ENCODE measurements around the gene FBXO44. TPM values are rescaled to one million over a fixed set of nuclear protein-coding genes. Genes with fewer than 3 reads are reported as not detected.
A peak's percentile ranks its signal among the peaks of the same experiment; 100 is the strongest.

FBXO44 gene
- polyA plus RNA-seq, 4 donors = 15.5 to 19.6 (median 15.9) TPM

DNA sequence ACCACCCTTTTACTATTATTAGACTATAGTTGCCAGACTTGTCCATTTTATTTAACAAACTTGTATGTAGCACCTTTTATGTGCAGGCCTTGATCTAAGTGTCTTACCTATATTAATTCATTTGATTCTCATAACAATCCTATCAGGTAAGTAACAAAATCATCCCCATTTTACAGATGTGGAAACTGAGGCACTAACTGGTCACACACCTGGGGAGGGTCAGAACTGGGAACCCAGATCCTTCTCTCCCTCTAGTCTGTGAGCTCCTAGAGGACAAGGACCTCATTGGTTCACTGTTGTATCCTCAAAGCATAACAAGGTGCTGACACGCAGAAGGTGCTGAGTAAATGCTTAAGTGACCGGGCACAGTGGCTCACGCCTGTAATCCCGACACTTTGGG, 15.3 kb upstream of the FBXO44 start:
- DNase-seq (ENCODE audit: low read depth in 4 of 4, low spot score in 3 of 4) = no peak

DNA sequence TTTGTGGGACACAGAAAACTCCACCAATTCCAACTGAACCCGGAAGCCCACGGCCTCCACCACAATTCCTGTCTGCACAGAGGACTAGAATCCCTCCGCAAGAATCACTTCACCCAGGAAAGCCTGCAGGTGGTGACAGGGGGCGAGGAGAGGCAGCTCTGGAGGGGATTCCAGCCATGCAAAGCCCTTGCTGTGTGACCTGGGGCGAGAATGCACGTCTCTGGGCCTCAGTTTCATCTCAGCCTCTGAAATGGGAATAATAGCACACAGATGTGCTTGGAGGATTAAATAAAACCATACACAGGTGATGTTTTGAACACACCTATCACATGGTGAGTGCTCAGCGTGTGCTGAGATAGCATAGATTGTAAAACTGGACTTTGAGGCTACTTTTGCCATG, 14.6 kb upstream of the FBXO44 start:
- DNase-seq (ENCODE audit: low read depth in 4 of 4, low spot score in 3 of 4) = no peak

DNA sequence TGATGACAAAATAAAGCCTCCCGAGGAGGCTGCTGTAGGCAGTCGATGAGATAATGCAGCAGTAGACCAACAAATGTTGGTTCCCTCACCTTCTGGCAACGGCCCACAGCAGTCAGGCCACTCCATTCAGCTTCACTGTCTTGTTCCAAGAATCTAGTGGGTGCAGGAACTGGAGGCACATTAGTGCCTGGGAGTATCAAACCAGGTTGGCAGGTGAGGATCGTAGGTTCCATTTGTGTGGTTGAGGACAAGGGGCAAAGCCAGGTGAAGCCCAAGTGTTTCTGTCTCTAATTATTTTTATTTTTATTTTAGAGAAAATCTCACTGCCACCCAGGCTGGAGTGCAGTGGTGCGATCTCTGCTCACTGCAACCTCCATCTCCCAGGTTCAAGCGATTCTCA, 13.7 kb upstream of the FBXO44 start:
- no peak for DNase-seq (ENCODE audit: low read depth in 4 of 4, low spot score in 3 of 4)

DNA sequence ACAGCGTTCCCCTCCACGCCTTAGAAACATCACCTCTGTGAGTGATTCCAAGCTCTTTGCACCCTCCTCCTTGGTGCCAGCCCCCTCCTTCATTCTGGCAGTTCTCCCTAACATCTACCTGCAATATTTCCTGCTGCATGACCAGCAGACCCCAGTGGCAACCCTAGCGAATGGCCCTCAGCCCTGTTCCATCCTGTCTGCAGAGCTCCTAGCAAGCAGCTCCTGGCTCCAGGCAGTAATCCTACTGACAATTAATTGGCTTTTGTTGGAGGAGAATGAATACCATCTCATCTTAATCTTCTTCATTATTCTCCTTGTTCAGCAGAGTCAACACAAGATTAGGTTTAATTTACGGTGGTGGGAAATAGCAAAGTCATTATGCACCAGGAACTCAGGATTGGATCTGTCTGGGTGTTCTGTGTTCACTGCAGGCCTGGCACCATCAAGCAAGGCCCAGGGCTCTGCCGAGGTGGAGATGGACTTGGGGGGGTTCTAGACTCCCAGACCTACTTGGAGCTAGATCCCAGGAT, 12.8 kb upstream of the FBXO44 start:
- no peak for DNase-seq (ENCODE audit: low read depth in 4 of 4, low spot score in 3 of 4)

DNA sequence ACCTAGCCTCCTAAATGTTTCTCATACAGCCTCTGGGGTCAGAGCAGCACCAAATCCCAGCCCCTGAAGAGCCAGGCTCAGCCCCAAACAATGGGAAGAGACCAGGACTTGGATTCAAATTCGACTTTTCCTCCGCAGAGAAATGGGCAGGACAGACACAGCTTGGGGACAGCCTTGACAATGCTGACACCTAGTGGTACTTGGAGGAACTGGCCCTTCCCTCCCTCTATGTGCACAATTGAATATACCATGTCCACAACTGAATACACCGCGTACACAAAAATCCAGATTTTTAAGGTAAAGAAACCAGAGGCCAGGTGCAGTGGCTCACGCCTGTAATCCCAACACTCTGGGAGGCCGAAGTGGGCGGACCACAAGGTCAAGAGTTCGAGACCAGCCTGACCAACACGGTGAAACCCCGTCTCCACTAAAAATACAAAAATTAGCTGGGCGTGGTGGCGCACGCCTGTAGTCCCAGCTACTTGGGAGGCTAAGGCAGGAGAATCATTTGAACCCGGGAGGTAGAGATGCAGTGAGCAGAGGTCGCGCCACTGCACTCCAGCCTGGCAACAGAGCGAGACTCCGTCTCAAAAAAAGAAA, 12.2 kb upstream of the FBXO44 start:
- DNase-seq (ENCODE audit: low read depth in 4 of 4, low spot score in 3 of 4) = peak in 1 of 4 donors; percentile 51

DNA sequence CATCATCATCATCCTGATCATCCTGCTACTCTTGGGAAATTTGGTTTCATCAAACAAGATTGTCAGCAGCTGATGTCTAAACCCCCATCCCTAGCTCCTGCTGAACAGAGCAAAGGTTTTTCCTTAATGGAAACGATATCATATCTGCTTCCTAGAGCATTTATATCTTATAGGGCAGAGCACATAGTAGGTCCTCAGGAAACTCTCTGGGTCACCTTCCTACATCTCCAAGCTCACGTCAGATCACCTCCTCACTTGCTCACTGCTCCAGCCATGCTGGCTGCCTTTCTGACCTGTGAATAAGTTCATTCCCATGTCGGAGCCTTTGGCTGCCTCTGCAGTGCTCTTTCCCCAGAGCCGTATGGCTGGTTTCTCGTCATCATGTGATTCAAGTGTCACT, 10.9 kb upstream of the FBXO44 start:
- DNase-seq (ENCODE audit: low read depth in 4 of 4, low spot score in 3 of 4) = no peak

DNA sequence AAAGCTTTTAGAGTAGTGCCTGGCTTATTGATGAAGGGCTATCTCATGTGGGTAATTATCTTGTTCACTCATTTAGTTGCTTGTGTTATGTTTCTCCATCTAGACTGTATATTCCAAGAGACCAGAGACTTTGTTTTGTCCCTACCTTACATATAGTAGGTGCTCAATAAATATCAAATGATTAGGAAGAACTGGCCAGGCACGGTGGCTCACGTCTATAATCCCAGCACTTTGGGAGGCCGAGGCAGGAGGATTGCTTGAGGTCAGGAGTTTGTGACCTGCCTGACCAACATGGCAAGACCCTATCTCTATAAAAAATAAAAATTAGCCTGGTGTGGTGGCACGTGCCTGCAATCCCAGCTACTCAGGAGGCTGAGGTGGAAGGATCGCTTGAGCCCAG, 9.4 kb upstream of the FBXO44 start:
- no peak for DNase-seq (ENCODE audit: low read depth in 4 of 4, low spot score in 3 of 4)

DNA sequence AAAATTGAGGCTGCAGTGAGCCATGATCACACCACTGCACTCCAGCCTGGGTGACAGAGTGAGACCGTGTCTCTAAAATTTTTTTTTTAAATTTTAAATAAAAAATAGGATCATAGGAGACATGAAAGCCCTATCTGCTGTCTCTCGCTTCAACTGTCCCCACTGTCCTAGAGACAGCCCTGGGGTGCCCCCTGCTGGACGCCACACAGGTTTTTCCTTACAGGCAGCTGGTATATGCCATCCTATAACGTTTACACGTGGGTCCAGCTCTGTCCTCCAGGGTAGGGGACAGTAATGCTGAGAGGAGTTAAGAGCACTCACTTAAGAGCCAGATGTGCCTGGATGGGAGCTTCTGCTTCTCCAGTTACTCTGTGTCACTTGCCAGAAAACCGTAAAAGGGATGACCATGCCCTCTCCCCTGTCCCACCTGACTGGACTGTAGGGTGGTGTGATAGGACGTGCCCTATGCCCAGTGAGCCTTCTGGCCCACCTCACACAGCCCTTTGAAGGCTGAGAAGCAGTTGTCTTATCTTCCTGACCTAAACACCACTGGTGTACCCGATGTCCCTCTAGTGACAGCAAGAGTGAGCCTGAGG, 8.9 kb upstream of the FBXO44 start:
- DNase-seq (ENCODE audit: low read depth in 4 of 4, low spot score in 3 of 4) = peak in 2 of 4 donors; percentile 54 to 57

DNA sequence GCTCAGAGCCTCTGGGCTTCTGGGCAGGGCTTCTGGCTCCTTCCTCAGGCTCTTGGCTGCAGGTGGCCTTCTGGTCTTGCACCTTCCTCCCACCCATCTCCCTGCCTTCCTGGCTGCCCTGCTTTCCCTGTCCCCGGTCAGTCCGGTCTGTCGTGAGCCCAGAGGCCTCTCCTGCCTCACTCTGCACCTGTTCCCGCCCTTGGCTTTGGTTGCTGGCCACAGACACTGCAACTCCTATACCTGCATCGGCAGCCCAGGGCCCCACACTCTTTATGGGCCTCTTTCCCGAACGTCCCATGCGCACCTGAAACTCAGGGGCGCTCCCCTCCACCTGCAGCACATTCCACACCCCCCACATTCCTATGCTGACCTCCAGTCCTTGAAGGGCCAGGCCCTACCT, 8.4 kb upstream of the FBXO44 start:
- no peak for DNase-seq (ENCODE audit: low read depth in 4 of 4, low spot score in 3 of 4)

DNA sequence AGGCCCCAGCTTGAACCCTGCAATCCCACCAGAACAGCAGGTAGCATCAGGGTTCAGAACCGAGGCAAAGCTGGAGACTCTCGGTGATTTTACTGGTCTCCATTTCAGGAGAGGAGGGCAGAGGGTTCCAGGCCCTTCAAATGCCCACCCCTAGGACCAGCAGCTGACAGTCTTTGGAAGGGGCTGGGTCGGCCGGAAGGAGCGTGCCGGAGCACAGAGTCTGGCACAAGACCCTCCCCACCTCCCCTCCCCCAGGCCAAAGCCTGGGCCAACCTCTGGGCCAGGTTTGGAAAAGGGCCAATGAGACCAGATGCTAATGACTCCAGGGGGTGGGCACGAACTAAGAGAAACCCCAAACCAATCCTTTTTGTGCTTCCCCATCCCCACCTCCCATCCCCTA, 7.3 kb upstream of the FBXO44 start:
- DNase-seq (ENCODE audit: low read depth in 4 of 4, low spot score in 3 of 4) = no peak

DNA sequence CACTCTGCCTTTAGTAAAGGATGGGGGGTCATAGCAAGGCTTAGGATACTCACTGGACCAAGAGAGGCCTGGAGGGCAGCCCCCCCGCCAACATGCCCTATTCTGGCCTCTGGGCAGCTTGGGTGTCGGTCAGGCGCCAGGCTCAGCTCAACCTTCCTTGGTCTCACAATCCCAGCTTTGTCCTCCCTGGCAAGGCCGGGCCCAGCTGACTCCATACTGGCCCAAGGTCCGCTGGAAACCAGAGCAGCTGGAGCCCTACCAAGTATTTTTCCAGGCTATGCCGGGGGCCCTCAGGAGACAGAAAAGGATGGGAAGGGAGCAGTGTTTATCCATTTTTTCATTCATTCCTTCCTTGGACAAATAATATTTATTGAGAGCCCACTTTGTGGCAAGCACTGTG, 6.6 kb upstream of the FBXO44 start:
- DNase-seq (ENCODE audit: low read depth in 4 of 4, low spot score in 3 of 4) = no peak

DNA sequence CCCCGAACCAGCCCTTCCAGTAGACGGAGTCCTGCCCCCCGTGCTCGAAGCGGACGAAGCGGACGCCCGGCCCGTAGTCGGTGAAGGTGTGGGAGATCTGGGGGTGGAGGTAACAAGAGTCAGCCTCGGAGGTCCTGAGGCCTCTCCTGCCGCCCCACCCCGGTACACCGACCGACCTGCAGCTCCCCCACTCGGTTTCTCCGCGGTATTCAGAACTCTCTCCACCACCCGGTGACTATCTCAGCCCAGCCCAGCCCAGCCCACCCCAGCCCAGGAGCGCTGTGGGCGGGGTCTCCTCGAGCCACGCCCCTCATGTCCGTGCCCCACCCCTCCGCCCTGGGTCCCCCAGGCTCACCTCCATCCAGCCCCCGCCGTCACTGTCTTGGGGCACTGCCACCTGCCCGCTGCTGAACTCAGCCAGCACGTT, 5.9 kb upstream of the FBXO44 start:
- DNase-seq (ENCODE audit: low read depth in 4 of 4, low spot score in 3 of 4) = no peak

DNA sequence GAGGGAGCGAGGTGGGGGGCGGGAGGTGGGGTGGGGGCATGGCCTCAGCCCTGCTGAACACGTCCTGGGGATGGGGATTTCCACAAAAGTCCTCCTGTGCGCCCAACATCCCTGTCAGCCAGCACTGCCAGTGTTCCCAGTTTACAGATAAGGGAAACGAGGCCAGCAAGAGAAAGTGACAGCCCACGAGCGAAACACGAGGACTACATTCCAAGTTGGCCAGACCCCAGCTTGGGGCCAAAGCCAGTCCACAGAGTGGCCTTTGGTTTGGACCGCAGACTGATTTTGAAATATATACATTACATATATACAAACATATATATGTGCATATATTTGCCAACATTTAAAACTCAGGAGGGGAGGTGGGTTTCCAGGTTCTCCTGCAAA, 5.4 kb upstream of the FBXO44 start:
- no peak for DNase-seq (ENCODE audit: low read depth in 4 of 4, low spot score in 3 of 4)

DNA sequence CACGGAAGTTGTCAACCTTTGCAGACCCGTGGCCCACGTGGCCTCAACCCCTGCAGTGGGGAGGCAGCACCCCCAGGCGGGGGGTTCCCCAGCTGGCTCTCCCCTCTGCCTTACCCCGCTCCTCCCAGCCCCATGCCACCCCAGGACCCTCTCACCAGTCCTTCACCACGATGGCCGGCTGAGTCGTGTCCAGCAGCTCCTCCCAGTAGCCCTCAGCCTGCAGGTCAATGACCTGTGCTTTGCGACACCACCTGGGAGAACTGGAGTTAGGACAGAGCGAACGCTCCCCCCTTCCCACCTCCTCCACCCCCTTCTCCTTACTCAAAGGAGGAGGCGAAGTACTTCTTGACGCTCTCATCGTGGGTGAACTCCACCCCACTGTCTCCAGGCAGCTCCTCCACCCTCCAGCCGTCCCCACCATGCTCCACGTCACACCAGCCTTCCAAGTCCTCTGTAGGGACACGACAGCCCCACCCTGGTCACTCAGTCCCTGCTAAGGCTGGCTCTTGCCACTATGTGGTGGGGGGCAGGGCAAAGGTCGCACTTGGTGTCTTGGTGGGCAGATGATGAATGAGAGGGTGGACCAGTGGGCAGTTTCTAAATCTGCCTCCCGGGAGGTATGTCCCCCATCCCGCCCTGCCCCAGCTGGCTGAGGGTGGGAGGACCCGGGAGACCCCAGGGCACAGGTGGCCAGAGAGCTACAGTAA, 4.9 kb upstream of the FBXO44 start:
- no peak for DNase-seq (ENCODE audit: low read depth in 4 of 4, low spot score in 3 of 4)

DNA sequence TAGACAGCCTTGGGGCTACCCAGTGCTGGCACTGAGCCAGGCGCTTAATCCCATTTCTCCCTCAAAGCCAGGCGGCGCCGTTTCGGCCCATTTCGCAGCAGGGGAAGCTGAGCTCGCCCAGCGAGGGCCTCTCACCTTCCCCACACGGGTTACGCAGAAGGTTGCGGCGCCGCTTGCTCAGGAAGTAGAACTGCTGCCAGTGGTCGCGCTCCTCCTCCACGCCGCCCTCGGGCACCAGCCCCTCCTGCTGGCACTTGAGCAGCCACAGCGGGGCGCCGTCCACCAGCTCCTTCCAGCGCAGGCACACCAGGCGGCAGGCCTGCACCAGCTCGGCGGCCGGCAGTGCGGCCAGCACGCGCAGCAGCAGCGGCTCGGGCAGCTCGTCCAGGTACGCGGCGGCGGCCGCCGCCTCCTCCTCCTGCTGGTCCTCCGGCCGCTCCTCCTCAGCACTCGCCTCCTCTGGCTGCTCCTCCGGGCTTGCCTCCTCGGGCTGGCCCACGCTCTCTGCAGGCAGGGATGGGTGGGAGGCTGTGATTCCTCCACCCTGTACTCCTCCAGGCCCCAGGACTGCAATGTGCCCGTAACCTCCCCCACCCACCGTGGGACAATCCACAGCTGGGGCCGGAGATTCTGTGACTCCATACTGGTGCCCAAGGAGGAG, 4.2 kb upstream of the FBXO44 start:
- DNase-seq (ENCODE audit: low read depth in 4 of 4, low spot score in 3 of 4) = no peak

DNA sequence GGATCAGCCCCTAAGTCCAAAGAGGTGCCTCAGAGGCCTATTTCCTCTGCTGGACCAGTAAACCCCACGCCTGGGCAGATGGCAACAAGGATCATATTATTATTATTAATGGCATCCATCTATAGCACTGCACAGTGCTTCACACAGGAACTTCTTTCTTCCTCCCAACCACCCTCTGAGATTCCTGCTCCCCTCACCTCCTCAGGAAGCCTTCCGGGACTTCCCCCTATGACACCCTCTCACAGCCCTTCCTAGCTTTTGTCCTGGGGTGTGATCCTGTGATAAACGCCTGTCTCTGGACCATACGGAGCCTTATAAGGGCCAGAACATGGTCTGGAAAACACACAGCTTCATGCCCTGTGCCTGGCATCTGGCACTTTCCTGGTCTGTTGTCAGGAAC, 3.7 kb upstream of the FBXO44 start:
- DNase-seq (ENCODE audit: low read depth in 4 of 4, low spot score in 3 of 4) = no peak

DNA sequence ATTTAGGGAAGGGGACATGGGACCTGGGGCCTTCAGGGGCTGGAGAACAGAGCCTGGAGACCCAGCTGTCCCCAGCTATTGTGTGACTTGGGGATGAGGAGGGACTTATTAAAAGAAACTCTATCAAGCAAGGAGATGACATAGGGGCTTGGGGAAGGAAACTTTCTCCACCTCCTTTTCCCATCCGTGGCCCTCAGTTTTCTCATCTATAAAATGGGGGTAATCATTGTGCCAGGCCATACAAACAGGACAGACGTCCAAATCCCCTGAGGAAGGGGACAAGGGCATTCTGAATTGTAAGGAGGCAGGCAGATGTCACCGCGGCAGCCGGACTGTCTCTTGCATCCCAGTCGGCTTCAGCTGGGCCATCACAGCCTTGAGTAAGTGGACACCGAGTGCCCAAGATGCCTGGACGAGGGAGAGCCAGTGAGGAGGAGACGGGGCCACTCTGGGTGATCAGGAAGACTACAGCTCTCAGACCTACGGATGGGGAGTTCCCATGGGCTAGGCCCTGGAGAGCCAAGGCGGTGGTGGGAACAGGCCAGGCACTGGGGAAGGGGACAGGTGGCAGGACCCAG, 2.4 kb upstream of the FBXO44 start:
- no peak for DNase-seq (ENCODE audit: low read depth in 4 of 4, low spot score in 3 of 4)

DNA sequence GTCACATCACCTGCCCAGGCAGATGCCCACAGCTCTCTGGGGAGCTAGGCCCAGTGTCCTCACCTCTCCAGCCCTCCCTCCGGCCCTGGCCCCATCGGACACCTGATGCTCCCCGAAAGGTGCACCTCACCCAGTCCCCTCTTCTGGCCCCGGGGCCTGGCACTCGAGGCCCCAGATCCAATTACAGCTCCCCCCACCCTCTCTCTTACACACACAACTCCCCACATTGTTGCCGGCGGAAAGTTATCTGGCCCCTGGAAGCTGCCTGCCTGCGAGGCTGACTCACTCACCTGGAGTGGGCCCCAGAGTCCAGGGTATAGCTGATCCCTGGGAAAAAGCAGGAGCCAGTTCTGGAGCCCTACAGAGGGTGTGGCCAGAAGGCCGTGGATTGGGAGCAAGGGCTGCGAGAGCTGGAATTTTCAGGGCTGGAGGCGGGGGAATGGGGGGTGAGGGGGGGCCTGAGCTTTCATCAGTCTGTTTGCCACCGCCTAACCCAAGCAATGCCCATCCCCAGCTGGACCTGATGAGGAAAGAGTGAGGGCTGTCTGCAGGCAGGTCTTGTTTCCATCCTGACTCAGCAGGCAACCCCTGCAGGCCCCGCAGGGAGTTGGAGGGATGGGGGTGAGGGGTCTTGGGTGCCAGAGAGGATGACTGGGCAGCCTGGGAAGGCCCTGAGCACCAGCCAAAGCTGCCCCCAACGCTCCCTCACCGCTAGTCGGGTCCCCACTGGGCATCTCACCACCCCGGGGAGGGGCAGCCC, 1.4 kb upstream of the FBXO44 start:
- DNase-seq (ENCODE audit: low read depth in 4 of 4, low spot score in 3 of 4) = no peak

DNA sequence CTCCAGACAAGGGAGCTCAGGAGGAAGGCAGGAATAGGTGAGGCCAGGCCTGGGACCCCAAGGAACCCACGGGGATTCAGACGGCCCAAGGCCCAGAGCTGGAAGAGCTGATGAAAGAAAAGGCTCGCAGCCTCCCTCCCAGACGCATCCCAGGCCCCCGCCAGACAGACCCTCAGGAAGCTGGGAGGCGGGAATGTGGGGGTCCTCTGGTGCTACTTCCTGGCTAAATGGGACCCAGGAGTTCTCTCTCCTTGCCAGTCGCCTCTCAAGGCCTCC, 878 bp upstream of the FBXO44 start:
- DNase-seq (ENCODE audit: low read depth in 4 of 4, low spot score in 3 of 4) = no peak

DNA sequence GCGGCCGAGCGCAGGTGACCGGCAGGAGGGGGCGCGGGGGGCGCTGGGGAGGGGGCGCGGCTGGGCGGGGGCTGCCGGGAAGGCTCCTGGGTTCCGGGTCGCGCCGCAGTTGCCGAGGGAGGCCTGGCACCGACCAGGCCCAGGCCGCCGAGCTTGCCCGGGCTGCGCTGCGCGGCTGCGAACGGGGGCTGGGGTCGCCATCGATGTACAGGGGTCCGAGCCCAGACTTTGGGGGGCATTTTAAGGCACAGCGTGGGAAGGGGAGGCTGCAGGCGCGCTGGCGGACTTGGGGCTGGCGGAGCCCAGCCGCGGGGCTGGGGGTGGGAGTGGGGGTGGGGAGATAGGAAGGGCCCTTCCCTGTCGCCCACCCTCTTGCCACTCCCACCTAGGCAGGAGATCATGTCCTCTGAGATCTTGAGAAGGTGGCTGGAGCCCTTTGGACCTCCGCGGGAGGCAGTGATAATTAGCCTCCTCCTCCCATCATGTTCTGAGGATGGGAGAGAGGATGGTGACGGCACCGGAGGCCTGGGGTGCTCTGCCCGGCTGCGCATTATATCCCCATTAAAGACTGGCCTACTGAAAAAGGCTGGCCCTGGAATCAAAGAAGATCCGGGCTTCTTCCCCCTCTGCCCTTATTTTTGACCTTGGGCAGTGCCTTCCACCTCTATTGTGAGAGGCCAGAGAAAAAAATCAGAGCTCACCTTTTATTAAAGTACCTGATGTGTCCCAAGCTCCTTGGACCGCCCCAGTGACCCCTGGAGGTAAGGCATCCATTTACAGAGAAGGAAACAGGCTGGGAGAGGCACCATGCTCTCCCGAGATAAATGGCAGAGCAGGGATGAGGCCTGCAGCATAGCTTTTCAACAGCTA, 497 bp downstream of the FBXO44 start:
- no peak for DNase-seq (ENCODE audit: low read depth in 4 of 4, low spot score in 3 of 4)

Measured in right renal pelvis (tissue), 4 donors.